GM18505 (cell line): ENCODE results near the gene NRG3.

Source experiments
- ATAC-seq: cut with Tn5 transposase; IDR thresholded peaks from one replicate; pipeline ENCODE4 v1.9.1; 2021; ENCODE audit not compliant: unreplicated experiment
- POLR2A ChIP-seq: IDR thresholded peaks from 4 replicates; pipeline ENCODE4 v1.6.1; 2011; ENCODE audit warnings: borderline replicate concordance; ENCODE audit not compliant: insufficient read depth, insufficient read length; ENCODE audit errors: extremely low read depth

The NRG3 gene

DNA sequence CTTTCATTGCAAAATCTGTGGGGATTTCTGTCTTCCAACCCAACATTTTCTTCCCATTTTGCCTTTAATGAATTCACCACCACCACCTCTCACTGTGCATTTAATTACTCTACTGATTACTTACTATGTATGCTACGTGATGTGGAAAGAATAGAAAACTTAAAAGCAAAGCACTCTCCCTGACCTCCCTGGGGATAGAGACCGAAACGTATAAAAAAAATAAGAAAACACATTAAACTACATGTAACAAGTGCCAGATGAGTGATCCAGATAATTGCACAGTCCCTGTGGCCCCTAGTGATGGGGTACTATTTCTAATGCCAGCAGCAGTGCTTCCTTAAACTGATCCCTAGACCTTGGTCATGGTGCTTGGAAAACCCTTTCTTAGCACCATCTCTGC lies 478.4 kb downstream of the NRG3 start:
- no peak for ATAC-seq
- TF ChIP-seq POLR2A: no peak

DNA sequence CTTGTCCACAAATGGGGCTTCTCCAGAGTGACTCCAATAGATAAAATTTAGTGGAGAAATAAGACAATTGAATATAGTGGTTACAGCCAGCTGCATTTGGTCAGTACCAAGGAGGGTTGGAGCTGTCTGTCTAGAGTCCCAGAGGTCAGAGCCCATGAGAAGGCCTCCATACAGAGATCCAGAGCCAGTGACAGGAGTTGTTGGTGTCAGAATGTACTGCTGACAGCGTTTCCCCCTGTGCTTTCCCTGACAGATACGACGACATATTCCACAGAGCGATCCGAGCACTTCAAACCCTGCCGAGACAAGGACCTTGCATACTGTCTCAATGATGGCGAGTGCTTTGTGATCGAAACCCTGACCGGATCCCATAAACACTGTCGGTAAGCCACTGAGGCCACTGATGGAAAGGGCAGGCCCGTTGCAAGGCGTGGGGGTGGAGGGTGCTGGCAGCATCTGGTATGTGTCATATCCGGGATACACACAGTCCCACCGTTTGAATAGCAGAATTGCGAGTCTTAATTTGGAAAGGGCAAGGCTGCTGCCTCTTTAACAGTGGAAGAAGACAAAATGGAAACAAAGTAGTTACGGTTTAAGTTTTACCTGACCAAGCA lies 483.6 kb downstream of the NRG3 start:
- no peak for ATAC-seq
- no peak for TF ChIP-seq POLR2A

DNA sequence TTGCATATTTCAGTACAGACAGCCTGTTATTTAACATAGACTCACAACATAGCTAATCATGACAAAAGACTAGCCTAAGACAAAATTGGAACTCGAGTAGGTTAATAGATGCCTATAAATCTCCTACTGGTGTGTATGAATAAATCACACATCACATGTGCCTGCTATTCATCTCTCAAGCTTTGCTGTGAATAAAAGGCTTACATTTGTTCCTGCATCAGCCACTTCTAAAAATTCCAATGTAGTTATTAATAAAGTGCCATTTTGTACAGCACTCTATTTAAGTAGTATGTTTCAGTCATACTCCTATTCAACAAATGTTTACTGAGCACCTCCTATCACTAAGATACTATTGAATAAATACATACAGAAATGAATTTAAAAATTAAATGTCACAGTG lies 486.3 kb downstream of the NRG3 start:
- no peak for TF ChIP-seq POLR2A
- ATAC-seq: no peak

DNA sequence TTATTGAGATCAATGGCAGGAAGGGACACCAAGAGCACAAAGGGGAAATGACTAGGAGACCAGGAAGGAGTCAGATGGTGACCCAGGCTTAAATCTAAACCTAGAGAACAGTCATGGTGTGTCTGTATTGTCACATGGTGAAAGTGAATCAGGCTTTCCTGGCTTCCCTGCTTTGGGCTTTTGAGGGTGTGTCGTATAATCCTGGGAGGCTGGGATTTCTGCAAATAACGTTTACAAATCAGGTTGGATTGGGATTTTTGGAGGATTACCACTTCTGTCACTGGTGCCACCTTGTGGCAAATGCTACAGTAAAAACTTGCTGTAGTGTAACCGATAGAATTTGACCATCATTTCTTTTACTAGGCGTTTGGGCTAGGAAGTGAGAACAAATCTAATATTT lies 502.6 kb downstream of the NRG3 start:
- ATAC-seq: no peak
- no peak for TF ChIP-seq POLR2A

DNA sequence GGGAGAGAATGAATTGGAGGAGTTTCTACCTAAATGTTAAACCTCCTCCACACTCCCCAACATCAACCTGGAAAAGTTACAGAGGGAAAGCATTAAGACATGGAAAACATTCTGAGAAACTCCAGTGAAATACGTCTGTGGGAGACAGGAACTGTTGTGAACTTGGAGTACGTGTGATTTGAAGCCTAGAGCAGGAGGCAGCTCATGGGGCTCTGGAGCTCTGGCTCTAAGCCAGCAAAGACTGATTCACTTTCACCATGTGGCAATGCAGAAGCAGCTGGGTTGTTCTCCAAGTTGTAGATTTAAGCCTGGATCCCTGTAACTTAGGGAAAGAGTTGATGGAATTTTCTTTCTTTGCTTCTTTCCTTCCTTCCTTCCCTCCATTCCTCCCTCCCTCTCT lies 503.2 kb downstream of the NRG3 start:
- TF ChIP-seq POLR2A: no peak
- ATAC-seq: no peak

DNA sequence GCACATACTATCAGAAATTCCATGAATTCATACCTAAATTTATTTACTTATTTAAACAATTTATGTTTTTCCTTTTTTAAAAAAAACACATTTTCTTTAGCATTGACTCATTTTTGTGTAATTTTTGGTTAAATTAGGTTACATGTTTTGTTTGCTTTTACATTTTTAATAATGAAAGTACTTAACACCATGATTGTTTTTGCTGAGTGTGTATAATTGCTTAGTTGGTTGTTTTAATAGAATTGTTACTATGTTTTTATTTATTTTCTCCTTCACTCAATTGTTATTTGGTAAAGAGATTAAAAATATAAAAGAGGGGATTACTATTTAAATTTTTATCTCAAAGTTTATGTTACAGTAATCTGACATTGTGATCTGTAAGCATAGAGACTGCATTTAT lies 508.4 kb downstream of the NRG3 start:
- ATAC-seq: no peak
- no peak for TF ChIP-seq POLR2A

DNA sequence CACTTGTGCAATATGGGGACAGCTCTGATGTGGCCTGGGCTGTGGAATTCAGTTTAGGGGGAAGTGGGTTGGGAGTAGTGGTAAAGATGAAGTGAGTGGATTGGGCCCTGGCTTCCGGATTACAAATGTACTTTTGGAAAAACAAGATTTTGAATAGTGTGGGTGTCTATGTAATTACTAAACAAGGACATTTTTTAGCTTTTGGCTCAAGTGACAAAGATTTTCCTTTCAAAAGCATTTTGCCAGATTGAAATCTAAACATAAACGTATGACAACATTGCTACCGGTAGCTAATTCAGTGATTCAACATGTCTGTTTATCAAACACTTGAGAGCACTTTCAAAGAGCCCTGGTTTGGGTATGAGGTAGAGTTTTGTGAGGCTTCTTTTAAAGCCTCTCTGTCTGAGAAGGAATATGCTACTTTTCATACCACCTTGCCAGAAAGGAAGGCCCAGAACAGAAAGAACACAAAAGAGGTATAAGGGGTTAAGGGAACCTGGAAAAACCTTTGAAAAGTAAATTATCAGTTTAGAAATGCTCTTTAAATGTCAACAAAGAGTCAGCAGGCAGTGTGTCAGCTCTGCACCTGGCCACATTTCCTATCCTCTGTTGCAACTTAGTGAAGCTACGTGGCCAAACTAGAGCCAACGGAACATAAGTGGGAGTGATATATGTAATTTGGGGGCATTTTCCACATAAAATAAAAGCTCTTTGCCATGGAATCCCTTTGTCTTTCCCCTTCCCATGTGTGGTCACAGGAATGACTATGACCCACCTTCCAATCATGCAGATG lies 516.1 kb downstream of the NRG3 start:
- TF ChIP-seq POLR2A: no peak
- ATAC-seq: no peak

DNA sequence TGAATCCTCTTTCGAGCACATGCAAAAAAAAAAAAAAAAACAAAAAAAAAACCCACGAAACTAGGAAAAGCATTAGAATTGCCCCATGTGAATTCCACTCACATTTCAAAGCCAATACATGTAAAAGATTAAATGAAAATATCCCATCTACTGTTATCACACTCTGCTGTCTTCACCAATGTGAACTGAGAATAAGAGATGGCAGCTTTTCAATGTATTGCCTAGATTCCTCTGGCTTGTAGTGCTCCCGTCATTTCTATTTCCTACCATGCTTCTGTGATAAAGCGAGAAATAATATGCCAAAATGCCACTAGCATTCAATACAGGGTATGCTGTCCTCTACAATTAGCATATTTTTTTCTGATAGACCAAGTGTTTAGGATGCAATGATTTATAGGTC lies 517.0 kb downstream of the NRG3 start:
- TF ChIP-seq POLR2A: no peak
- ATAC-seq: no peak

DNA sequence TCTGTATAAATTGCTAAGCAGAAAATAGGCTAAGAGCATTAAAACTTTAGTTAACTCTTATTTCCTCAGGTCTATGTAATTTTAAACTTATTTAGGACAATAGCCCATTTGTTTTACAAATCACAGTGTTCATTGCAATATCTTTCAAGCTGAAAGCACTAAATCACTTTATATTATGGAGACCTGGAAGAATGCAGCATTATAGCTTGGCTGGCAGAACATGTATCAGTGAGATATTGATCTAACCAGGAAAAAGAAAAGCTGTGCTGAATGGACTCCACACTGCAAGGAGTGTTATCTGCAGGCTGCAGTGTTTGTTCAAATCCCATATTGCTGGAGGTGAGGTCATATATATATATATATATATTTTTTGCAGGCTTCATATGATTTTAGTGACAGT lies 517.5 kb downstream of the NRG3 start:
- no peak for TF ChIP-seq POLR2A
- no peak for ATAC-seq

DNA sequence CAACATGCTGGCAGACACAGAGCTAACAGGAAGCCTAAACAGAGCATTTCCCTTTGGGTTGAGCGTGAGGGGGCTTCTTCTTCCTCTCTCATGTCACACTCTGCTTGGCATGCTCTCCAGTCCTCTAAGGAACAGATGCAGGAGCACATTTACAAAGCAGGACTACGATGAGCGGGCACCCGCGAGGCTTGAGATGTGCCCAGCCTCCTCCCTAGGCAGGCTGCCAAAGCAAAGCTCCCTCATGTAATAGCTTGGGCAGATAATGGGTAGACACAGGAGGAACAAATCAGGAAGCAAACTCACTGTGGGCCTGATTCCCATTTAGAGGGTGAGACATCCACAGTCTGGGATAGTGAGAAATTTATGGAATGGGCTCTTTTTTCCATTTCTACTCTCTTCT lies 519.1 kb downstream of the NRG3 start:
- no peak for ATAC-seq
- no peak for TF ChIP-seq POLR2A

DNA sequence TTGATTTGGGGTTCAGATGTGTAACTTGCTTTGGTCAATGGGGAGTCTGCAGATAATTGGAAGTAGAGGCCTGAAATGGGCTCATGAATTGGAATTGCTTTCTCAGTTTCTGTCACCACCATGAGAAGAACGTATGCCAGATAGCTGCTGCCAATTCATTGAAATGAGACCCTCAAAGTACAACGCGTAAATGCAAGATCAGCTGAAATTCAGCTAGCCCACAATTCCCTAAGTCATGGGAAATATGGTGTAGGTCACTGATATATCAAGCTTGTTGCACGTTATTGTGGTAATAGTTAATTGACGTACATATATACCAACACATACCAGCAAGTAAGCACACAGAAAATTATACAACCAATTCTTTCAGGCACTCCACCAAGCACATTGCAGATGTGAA lies 520.0 kb downstream of the NRG3 start:
- ATAC-seq: no peak
- TF ChIP-seq POLR2A: no peak

DNA sequence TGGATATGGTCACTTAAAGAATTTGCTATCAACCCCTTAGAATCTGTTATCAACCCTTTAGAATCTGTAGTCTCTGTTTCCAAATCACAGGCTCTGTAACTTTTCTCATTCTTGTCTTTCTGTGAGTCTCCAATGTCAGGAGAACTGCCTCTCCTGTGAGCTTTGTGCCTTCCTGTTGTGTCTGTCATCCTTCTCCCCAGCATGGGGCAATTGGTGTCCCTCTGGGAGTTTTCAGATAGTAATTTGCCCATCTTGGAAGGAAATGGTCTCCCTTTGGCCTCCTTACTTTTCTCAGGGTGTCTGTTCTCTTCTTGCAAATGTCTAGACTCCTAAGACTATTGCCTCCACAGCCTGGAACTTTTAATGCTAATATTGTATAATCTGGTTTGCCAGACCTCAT lies 521.9 kb downstream of the NRG3 start:
- ATAC-seq: no peak
- TF ChIP-seq POLR2A: no peak

DNA sequence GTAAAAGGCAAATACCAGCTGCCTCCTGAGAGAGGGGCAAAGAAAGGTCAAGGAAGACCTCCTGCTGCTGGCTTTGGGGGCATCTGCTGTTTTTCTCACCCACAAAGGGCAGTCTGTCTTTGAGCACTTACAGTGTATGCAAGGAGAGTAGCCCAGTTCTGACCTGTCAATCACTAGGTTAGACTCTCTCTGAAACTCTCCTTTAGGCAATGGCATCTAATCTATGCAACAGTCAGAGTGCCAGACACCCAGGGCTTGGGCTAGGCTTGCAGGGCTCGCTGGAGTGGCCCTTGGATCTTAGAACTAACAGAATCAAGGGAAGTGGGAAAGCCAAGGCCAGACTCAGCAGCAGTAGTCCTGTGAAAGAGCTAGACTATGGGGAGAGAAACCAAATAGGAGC lies 522.9 kb downstream of the NRG3 start:
- no peak for ATAC-seq

DNA sequence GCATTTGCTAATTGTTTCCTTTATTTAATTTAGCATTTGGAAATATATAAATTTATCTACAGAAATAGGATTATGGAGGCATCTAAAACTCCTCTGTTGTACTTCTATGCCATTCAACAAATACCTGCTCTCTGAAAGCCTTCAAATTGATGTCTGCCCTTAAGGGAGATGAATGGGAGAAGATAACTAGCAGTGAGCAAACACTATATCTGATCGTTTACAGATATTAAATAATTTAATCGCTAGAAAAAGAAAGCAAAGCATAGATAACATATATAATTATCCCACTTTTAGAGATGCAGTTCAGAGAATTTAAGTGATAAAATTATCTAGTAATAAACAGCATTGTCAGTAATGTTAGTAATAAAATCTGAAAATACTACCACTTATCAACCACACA lies 524.9 kb downstream of the NRG3 start:
- ATAC-seq: no peak
- TF ChIP-seq POLR2A: no peak

More for the DNA sequence above, 522.9 kb downstream of the NRG3 start:
- no peak for TF ChIP-seq POLR2A
